ENCODE results near the gene ABHD10.

The ABHD10 gene

DNA sequence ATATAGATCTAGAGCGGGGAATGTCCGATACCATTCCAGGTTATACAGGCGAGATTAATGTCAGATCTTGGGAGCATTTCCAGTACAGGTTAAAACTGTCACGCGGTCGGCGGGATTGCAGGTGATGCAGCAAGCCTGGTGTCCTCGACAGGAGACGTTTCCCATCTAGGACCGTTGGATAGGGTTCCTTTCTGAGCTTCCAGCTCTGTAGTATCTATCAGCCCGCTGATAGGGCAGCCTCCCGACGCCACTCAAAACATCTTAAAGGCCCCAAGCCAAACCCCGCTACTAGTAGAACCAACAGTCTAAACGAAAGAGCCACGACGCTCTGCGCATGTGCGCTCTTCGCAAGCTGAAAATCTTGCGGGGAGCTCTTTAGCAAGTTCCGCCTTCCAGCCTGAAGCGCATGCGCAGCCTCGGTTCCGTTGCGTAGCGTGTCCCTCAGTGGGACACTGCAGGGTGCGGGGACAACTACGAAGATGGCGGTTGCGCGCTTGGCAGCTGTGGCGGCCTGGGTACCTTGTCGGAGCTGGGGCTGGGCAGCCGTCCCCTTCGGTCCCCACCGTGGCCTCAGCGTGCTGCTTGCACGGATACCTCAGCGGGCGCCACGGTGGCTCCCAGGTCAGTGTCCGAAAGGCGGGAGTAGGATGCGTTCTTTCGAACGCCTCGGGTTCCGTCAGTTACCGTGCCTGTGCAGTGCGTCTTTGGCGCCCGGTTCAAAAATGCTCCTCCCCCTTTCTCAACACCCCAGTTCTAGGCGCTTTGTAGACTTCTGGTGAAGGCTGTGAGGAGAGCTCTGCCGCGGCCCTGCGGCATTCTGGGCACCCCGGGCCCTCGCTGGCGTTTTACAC is at the start of gene ABHD10:
Gene ABHD10 (plus strand): TSS at position 444 of the 851 bp plus-strand sequence. CDS start 36 bp downstream, at position 480.
- DNase-seq, result peak; percentile 98 to 99

DNA sequence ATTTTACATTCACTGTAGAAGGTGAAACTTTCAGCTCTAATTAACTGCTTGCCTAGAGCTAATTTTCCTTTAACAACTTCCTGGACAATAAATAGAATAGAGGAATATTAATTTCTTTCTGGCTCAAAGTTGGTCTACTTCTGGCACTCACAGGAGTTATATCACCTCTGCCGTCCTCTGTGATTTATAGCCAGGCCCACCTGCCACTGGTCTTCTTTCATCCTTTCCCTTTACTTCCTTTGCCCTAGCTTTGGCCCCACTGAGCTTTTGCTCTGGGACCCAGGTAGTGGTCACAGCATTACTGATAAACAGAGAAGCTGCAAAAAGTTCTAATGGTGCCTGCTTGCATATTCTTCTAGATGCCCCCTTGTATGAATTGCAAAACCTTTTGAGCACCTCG is 49.3 kb upstream of the ABHD10 start:
- DNase-seq, result no peak

DNA sequence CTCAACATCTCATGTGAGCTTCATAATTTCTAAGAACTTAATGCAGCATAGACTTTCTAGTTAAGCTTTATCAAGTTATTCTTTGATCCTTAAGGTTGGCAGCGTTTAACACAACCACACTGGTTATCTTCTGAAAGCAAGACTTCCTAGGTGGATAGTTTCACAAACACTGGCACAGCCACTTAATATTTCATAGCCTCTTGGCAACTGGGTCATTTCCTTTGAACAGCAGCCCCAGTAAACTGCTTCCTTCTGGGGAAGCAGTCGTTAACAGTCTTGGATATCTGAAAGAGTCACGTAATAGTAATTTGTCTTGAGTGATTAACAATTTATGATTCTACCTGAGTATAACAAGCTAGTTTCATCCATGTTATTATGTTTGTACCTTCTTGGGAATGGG is 45.9 kb upstream of the ABHD10 start:
- DNase-seq, result no peak

DNA sequence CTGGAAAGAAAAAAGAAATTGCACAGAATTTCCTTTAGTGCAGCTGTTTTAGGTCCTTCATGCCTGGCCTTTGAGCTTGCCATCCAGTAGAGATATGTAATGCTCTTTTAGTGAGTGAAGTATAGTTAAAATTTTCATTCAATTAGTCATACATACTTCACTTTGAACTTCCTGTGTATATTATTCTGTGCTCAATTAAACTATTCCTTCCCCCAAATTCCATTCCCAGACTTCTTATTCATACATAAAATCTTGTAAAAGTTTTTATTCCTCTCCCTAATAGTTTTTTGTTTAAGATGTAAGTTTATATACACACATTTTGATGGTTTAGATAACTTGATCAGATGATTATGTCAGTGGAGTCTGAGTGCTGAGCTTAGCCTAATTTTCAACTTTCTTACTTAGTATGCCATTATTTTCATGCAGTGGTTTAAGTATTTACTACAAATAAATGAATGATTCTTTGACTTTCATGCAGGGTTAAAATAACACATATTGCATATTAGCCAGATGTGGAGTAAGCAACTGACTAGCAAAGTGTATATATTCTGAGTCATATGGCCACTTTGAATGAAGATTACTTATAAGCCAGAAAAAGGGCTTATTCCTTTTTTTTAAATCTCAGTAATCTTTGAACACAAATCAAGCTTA is 42.5 kb upstream of the ABHD10 start:
- DNase-seq, result no peak

DNA sequence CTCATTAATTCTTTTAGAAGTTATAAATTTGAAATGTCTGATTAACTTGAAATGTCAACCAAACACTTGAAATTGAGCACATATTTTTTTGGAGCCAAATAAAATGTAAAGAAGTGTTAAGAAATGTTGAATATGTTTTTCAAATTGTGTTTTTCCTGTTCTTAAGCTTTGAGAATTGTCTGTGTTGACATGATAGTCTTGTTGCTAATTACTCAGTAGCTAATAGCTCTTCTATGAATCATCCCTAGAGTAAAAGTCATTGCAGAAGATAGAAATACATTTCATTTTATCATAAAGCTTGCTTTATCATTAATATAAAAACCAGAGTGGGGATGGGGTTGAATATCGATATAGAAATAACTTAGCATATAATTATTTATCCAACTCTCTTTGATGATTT is 41.9 kb upstream of the ABHD10 start:
- DNase-seq, result no peak

DNA sequence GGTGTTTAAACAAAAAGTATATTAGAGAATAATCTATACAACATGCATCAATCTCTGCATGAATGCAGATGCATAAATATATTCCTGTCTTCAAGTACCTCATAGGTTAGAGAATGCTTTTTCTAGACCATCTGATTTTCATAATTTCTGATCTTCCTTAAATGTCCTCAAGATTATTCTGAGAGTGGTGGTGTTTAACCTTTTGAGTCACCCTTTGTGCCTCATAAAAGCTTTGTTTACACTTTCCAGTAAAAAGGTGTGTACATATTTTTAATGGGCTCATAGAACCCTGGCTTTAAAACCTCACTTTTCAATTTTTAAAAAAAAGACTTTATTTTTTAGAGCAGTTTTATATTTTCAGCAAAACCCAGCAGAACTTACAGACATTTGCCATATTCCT is 41.0 kb upstream of the ABHD10 start:
- no peak for DNase-seq

DNA sequence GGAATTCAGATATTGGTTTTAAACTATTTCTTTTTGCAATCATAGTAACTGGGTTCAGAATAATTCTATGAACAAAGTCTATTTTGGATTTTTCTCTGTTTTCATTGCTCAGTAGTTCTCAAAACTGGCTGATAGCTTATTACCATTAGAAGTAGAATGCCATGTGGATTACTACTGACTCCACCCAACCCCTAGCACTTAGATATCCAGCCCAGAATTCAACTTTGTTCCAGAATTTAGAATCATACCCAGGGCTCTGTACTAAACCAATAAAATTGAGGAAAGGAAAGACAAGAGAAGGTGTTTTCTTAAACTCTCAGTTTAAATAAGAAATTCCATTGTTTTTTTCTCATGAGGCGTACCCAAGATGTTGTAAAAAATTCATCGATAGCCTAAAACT is 39.0 kb upstream of the ABHD10 start:
- DNase-seq, result no peak

DNA sequence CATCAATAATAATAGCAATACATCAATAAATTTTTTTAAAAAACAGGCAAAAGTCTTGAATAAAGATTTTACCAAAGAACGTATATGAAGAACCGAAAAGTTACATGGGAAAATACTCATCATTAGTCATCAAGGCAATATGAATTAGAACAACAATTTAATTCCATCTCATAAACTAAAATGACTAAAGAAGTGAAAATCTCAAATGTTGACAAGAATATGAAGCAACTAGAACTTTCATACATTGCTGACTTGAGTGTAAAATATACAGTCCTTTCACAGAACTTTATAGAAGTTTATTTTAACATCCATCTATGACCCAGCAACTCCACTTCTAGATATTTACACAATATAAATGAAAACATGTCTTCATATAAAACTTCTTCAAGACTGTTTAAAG is 35.3 kb upstream of the ABHD10 start:
- DNase-seq, result no peak

DNA sequence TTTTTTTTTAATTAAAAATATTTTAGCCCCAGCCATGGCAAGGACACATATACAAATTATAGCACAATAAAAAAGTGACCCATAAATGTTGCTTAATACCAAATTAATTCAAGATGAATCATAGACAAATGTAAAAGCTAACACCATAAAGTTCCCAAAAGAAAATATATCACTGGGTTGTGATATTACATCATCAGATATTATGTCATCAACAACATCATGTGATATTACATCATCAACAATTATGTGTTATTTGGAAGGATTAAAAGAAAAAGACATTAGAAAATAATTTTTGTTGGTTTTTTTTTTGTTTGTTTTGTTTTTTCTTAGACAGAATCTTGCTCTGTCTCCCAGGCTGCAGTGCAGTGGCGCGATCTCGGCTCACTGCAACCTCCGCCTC is 34.5 kb upstream of the ABHD10 start:
- no peak for DNase-seq

DNA sequence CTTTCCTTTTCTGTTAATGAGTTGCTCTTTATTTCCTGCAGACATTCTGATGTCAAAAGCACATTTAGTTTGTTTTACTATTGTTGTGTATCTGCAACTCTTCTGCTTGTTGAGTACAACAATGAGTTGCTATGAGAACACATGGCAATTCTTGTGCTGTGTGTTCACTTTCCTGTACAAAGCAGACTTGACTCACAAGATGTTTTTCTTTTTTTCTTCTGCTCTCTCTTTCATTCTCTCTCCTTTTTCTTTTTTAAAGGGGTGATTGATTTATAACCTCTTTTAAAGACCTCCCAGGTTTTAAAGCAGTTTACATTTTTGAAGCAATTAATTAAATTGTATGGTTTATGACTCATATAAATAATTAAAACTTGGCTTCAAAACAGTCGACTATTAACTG is 31.6 kb upstream of the ABHD10 start:
- no peak for DNase-seq

DNA sequence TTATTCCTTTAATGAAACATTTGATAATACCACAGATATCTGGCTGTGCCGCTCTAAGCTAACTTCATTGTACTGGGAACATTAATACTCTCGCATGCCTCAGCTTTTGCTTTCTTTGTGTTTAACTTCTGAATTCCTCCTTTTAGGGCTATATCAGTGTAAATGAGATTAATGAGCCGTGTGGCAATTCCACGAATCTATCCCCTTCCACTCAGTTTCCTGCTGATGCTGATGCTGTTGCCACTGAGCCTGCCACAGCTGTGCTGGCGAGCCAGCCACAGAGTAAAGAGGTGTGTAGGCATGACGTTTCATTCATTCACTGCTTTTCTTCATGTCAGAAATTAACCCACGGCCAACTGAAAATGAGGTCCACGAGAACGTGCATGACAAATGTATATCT is 30.0 kb upstream of the ABHD10 start:
- DNase-seq, result no peak

DNA sequence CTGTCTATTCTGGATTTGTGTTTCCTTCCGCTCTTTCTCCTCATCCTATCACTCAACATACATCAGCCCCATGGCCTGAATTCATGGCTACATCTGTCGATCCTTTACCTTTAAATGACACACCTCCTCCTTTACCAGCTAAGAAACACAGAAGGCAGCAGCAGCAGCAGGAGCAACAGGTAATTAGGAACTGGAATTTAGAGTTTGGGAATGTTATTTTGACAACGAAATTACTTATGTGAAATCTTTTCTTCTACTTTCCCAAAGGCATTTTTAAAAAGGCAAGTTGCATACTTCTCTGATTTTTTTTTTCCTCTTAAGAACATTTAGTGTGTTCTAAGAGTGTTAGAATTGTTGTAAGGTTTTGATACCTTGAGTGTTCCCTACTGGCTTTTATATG is 29.1 kb upstream of the ABHD10 start:
- no peak for DNase-seq

DNA sequence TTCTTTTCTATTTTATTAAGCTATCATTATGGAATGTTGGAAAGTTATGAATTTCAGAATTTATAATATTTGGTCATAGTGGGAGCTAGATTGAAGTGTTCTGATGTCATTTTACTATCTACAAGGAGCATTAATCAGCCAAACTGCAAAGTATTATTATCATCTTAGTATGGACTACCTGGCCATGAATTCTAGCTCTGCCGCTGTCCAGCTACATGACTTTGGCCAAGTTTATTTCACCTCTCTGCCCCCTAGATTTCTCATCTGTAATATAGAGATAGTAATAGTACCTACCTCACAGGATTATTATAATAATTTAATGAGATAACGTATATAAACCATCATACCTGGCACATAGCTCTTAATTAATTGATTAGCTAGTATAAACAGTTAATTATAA is 27.8 kb upstream of the ABHD10 start:
- DNase-seq, result no peak

DNA sequence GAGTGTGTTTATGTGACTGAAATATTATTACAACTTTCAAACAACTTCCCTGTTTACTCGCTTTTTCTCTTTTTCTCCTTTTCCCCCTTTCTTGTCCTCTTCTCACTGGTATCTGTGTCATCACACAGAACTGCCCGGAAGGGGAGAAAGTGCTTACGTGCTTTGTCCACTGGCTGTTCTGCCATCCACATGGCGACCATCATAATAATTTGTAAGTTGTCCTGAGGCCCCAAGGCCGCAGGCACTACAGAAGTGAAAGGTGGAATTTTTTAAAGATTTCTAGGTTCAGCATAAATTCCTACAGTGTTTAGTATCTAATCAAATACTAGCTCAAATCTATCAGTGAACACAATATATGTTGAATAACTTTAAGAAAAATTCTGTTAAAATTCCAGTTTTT is 26.7 kb upstream of the ABHD10 start:
- DNase-seq, result no peak

DNA sequence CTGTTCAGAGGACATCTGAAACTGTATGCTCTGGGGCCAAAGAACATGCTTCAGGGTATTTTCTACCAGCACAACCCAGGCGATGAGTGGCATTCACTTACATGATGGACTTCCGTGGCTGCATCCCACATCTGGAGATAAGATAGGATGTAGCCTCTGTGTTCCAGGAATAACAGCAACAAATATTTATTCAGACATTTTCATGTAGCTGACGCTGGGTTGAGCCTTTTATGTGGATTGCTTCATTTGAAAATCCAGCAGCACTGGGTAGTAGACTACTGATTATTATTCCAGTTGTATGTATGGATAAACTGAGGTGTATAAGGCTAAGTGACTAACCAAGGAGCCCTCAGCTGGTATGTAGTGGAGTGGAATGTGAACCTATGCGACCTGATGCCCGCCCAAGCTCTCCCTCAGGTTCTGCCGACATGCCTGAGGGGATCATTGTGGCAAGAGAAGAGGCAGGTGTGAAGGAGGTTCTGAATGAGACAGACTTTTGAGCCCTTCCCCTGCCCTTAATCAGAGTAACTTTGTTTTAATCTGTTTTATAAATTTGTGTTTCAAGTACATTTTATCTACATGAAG is 25.9 kb upstream of the ABHD10 start:
- no peak for DNase-seq

DNA sequence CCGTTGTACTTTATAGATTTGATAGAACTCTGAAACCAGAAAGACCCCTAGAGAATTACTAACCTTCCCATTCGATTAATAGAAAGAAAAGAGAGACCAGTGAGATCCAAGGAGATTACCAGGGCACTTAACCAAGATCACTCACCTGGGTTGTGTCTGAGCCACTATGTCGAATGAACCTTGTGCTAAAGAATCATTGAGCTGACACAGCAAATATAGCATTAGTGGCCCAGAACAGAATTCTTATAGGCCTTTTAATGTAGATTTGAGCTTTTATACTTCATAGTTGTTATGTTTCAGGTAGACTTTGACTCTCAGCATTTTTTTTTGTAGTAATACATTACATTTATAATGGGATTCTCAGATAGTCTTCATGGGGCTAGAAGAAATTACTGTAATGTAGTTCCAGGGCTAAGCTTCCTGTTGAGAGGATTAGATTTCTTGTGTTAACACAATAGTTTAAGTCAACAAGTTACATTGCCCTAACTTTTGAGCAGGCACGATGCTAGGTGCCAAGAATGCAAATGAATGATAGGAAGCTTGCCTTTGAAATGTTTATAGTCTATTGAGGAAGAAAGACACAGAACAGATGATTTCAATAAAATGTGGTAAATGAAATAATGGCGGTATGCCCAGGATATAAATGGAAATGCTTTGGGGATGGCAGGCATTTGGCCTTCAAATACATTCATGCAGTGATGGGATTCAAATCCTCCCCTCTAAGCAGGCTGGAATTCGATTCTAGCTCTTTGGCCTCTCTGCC is 24.4 kb upstream of the ABHD10 start:
- peak in 1 of 2 experiments; percentile 15 for DNase-seq

DNA sequence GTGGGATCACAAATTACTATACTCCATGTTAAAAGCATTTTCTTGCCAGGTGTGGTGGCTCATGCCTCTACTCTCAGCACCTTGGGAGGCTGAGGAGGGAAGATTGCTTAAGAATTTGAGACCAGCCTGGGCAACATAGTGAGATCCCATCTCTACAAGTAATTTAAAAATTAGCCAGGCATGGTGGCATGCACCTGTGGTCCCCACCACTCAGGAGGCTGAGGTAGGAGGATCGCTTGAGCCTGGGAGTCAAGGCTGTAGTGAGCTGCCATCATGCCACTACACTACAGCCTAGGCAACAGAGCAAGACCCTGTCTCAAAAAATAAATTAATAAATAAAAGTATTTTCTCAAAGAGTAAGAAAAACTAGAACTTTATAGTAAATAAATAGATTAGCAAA is 22.9 kb upstream of the ABHD10 start:
- DNase-seq, result no peak

DNA sequence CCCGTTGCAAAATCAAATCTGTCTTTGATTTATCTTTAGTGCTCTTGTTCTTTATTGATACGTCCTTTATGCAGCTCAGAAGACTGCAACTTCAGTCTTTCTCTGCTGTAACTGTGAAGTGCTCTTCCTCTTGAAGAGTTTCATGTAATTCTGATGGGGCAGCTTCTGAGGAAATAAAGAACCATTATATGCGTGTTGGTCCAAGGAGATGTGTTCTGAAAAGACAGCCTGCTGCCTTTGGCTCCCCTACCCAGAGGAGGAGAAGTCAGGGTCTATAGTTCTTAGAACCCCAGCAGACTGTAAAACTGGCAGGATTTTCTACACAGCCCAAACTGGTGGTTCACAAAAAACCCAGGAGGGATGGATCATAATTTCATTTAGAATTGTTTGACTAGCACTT is 22.4 kb upstream of the ABHD10 start:
- no peak for DNase-seq

DNA sequence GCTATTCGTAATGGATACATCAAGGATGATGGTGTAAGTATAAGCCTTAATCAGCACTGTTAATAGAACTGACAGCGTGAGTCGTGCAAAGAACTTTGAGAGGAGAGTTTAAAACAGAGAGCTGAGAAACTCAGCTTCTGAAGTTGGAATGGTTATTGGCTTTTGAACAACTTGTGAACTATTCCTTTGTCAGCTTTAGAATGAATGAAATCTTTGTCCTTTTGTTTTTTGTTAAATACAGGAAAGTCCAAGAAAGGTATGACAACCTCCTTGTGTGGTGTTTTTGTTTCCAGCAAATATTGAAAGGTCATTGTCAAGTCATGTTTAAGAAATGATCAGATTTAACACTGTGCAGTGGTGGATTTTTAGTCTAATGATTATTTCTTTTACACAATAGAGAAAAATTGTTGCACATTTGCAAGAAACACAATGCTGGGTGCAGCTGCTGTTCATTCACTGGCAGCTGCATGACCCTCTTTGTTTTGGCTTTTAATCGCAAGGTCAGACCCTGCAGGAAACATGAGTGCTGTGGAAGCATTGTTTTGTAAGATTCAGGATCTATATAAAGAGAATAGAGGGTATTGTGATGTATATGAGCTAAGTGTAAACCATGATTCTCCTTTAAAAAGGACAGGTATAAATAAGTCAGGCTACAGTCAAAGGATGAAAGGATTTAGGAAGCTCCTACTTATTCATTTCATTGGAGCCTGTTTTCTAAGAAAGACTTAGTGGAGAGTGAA is 21.7 kb upstream of the ABHD10 start:
- DNase-seq, result peak in 1 of 2 experiments; percentile 37

DNA sequence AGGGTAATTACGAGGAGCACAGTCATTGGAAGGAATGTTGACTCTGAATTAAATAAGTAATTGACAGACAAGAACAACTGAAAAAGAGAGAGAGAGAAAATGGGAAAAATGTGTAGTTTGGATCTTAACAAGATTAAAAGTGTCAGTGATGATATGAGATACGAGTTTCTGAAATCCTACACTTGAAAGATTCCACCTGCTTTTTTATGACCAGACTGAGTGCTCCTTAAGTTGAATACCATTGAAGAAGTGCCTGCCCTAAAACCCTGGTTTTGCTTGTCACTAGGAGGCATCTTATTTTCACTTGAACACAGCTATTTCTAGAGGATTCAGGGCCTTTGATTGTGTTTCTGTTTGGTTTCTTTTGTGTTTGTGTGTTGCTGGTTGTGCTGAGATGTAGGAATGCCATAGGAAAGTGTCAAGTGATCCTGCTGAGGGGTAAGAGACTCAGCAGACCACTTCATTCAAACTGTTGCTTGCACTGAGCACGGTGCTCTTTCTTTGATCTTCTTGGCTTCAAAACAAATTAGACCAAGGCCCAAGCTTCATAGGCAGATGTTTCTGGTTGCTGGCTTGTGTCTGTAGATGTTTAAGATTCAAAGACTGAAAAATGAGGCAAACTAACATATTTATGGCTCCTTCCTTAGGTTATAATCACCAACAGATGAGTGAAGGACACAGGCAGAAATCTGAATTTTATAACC is 17.2 kb upstream of the ABHD10 start:
- no peak for DNase-seq

DNA sequence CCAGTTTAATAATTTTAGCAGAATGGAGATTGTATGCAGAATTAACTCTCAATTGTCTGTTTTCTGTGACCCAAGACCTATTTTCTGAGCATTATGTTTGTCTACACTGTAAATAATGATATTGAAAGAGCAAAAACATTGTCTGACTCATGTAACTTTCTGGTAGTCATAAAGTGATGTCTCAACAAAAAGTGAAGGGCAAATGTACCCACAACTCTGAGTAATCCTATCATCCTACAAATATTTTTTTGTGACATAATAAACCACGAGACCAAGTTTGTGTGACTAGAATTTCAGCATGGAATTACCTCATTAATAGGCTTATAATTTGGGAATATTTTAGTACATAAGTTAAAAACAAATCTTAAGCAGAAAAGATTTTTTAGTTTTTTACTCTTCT is 15.4 kb upstream of the ABHD10 start:
- no peak for DNase-seq

DNA sequence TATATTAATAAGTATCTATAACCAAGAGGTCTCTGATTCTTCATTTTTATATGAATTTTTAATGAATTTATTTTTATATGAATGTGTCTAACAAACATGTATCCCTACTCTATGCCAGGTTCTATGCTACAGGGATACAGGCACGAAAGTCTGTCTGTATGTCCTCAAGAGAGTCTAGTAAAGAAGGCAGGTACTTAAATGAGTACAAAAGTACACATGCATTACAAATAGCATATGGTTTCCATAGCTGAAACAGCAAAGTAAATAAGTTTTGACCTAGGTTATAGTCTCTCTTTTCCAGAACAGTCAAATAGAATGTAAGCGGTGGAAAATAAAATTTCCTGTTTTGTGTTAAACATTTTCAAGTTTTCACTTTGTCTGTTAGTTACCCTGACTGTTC is 13.3 kb upstream of the ABHD10 start:
- DNase-seq, result no peak

Data from NCI-H2081 (cell line).